GM18505 (cell line): ENCODE measurements around the gene RETREG1.
"Not testable (repeated sequence)": the region's sequence is repeated elsewhere in the genome, so short reads cannot be mapped to it uniquely, and the experiment has no call there.

Source experiments
- ATAC-seq: cut with Tn5 transposase; IDR thresholded peaks from one replicate; pipeline ENCODE4 v1.9.1; 2021; ENCODE audit not compliant: unreplicated experiment
- POLR2A ChIP-seq: IDR thresholded peaks from 4 replicates; pipeline ENCODE4 v1.6.1; 2011; ENCODE audit warnings: borderline replicate concordance; ENCODE audit not compliant: insufficient read depth, insufficient read length; ENCODE audit errors: extremely low read depth

The RETREG1 gene

DNA sequence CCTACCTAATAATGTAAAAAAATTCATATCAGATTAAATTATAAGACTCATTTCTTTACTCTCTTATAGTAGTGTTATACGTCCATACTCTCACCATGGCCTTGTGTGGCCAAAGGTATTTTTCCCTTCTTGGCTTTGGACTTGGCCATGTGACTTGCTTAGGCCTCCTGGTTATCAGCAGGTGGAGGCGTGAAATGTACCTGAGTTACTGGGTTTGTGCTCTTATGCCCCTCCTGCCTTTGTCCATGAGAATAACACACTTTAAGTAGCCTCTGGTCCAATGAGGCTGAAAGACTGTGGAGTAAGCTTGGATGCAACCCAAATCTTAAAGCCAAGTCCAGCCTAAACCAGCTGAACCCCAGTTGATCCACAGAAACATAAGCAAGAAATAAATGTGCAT lies 68.7 kb downstream of the RETREG1 start:
- no peak for TF ChIP-seq POLR2A
- ATAC-seq, result no peak

DNA sequence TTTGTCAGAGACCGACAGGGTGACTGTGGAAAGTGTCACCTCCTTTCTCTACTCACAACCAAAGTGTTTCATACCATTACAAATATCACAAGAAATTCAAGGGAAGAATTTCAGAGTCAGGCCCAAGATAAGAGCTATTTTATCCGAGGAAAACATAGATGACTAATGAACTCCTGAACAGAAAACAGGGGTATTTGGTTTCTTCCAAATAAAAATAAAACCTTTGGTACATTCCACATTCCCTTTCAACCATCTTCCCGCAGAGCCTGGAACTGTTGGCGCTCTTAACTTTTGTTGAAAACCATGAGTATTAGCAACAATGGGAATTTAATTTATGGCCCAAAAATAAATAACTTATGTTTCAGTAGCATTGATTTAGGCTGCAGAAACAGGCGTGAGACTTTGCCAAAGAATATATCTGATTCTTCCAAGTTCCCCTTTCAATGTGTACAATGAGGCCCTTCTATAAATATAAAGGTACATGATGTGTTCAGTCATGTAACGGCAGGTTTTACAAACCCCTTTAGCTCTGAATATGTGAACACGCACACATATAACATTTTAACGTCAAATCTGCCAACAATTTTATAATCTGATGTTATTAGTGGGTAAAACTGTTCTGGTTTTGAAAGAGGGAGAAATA lies 69.5 kb downstream of the RETREG1 start:
- TF ChIP-seq POLR2A, result no peak
- ATAC-seq, result no peak

DNA sequence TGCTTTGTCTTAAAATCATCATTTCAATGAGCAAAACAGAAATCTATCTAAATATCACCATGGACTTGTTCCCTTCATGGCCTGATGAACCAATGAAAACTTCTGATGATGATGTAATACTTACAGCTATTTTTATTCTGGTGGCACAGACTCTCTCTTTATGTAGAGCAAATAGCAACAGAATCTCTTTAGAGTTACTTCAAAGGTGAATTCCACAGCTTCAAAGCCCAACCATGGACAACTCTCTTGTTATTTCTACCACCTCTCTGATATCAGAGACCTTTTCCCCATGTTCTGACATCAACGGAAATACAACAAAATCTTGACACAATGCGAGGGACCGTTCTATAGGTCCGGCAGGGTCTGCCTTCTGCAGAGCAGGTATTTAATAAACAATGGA lies 70.1 kb downstream of the RETREG1 start:
- TF ChIP-seq POLR2A, result no peak
- no peak for ATAC-seq

- no peak for ATAC-seq
- TF ChIP-seq POLR2A, result no peak
These were observed 72.0 kb downstream of the RETREG1 start for GRCh38 chr5:16544607-16545374.

- not testable (repeated sequence) for ATAC-seq
These were observed 73.6 kb downstream of the RETREG1 start for GRCh38 chr5:16543206-16543605.

GRCh38 chr5:16542236-16542635 lies 74.6 kb downstream of the RETREG1 start:
- no peak for TF ChIP-seq POLR2A
- ATAC-seq, result no peak

DNA sequence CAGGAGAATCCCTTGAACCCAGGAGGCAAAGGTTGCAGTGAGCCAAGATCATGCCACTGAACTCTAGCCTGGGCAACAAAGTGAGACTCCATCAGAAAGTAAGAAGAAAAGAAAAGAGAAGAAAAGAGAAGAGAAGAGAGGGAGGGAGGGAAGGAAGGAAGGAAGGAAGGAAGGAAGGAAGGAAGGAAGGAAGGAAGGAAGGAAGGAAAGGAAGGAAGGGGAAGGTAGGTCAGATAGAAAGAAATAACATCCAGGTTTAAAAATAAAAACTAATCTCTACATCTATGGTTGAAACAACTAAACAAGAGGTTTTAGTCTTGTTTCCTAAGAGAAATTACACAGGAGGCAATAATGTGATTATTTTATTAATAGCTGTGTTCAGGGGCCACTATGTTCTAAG lies 75.2 kb downstream of the RETREG1 start:
- not testable (repeated sequence) for ATAC-seq

DNA sequence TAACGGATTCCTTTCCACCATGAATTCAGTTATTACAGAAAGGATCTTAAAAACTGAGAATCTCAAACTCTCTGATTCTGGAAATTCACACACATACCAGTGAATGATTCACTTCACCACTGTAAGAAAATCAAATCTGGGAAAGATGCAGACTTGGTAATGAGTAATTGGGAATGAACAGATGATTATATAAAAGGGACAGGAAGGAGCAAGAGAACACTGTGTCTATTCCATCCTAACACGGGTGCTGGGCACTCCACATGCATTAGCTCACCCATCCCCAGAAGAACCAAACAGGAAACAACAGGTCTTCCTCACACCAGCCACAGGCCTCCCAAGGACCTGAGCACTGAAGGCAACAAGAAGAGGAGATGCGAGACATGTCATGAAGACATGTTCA lies 76.4 kb downstream of the RETREG1 start:
- no peak for TF ChIP-seq POLR2A
- ATAC-seq, result no peak

DNA sequence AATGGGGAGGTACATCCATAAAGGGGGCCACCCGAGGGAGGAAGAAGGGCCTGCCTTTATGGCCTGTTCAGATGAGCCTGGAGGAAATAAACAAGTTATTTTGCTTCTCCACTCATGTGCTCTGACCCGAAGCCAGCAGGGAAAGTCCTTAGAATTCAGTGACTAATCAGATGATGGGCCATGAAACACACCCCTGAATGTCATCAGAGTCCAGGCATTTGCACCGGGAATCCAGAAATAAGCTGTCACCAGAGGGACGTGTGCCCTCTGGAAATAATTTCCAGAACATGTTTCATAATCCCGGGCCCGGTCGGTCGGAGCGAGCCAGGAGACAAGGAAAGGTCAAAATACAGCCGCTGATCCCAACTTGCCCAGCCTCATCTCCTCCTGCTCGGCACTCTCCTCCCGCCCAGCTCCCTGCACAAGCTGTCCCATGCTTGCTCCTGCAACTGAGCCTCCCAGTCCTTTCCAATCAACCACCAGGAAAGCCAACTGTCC lies 77.6 kb downstream of the RETREG1 start:
- TF ChIP-seq POLR2A, result no peak
- no peak for ATAC-seq

DNA sequence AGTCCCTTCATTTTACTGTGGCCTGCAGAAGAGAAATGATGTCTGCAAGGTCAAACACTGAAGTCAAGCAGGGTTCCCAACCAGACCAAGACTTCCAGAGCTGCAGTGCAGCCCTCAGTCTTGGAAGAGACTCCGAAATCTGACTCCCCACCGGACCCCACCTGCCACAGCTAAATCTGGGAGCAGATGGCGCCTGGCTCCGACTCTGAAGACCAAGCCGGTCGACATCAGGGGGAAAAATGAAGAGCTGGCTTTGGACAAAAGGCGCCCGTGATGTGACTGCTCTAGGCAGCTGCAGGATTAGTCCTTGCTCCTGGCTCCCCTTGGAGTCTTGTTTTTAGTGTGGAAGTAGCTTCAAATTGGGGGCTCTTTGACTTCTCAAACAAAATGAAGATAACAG lies 78.8 kb downstream of the RETREG1 start:
- ATAC-seq, result no peak
- TF ChIP-seq POLR2A, result no peak

GRCh38 chr5:16536818-16537217 lies 80.0 kb downstream of the RETREG1 start:
- no peak for TF ChIP-seq POLR2A
- ATAC-seq, result no peak

GRCh38 chr5:16536246-16536645 lies 80.6 kb downstream of the RETREG1 start:
- no peak for ATAC-seq
- no peak for TF ChIP-seq POLR2A

GRCh38 chr5:16534280-16534679 lies 82.5 kb downstream of the RETREG1 start:
- no peak for ATAC-seq
- TF ChIP-seq POLR2A, result no peak

GRCh38 chr5:16531063-16531648 lies 85.6 kb downstream of the RETREG1 start:
- TF ChIP-seq POLR2A, result no peak
- ATAC-seq, result no peak

GRCh38 chr5:16529306-16529705 lies 87.5 kb downstream of the RETREG1 start:
- no peak for ATAC-seq
- TF ChIP-seq POLR2A, result no peak
